Fibroblast of the aortic adventitia (primary cell): ENCODE data around the gene PSPH. TPM values are rescaled to one million over a fixed set of nuclear protein-coding genes. Genes with fewer than 3 reads are reported as not detected.

Experiments
- DNase-seq: peaks from one replicate; pipeline ENCODE4 v3.0.0-alpha.2; 2010; ENCODE audit warnings: low read depth
- H3K4me3 ChIP-seq: 2 replicates; pipeline ENCODE4 v1.5.1; 2011; ENCODE audit warnings: low read depth, mild to moderate bottlenecking, control low read depth, low read length, moderate library complexity
- CTCF ChIP-seq: IDR thresholded peaks from 2 replicates; pipeline ENCODE4 v1.5.1; 2011; ENCODE audit warnings: mild to moderate bottlenecking, low read length, control low read depth, inconsistent platforms; ENCODE audit not compliant: insufficient read depth
- total RNA-seq: library from RNA; depleted of rRNA; stranded (reverse); fragments of >200 nt; gene quantifications from 2 replicates; pipeline ENCODE4 v1.2.3, GENCODE V29; 2012; ENCODE audit warnings: low replicate concordance

The PSPH gene
- total RNA-seq, 1 donor: 84.3 TPM

- H3K4me3 ChIP-seq: no peak overlapping the region
- DNase-seq: no peak
- no peak for TF ChIP-seq CTCF
Measured at GRCh38 chr7:55970561-55970960, 80.7 kb downstream of the PSPH start.

DNA sequence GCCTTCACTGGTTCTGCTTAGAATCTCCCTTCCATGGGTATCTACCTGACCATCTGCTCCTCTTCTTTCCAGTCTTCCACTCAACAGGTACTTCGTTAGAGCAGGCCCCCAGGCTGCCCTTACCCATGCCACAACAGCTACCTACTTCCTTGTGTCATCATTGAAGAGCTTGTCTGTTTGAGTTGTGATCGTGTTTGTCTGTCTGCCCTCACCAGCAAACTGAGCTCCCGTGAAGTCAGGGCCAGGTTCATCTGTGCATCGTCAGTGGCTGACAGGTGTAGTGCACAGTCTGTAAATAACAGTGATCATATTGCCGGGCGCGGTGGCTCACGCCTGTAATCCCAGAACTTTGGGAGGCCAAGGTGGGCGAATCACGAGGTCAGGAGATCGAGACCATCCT lies 81.9 kb downstream of the PSPH start:
- TF ChIP-seq CTCF: no peak
- no peak for DNase-seq
- H3K4me3 ChIP-seq: no peak overlapping the region

- no peak for TF ChIP-seq CTCF
- no peak overlapping the region for H3K4me3 ChIP-seq
Measured at GRCh38 chr7:55966851-55967250, 84.4 kb downstream of the PSPH start.

DNA sequence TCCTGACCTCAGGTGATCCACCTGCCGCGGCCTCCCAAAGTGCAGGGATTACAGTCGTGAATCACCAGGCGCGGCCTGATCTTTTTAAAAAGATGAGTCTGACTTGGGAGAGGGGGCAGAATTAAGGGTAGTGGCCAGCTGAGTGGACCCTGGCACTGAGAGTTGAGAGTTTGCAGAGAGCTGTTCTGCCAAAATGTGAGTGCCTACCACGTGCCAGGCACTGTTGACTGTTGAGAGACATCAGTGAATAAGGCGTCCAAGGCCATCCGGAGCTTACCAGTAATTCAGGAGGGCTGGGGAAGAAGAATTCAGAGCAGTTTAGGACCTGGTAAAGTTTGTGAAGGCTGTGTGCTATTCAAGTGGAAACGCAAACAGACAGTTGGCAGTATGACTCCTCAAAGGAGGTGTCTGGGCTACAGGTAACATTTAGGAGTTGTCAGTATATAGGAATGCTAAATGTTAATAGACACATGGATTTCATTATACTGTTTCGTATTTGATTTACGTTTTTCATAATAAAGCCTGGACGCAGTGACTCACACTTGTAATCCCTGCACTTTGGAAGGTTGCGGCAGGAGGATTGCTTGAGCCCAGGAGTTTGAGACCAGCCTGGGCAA lies 85.3 kb downstream of the PSPH start:
- peak overlapping the region; percentile 5 for H3K4me3 ChIP-seq
- no peak for DNase-seq
- TF ChIP-seq CTCF: no peak

More at GRCh38 chr7:55966851-55967250, 84.4 kb downstream of the PSPH start:
- DNase-seq: no peak

DNA sequence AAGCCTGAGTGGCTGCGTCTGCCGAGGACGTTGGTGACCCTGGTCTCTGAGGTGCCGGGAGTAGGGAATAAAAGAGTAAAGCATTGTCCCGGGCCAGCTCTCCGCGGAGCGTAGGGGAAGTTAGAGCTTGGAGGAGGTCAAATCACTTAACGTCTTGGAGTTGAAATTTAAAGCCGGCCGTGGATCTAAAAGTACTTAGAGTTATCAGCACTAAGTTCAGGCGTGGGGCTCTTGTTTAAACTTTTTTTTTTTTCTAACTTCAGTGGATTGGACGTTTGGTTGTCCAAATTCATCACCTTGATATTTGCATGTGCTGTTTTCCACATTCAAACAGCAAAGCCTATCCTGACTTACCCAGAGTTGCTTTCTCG lies 86.2 kb downstream of the PSPH start:
- H3K4me3 ChIP-seq: peak overlapping the region; percentile 75
- peak; percentile 60 for DNase-seq
- no peak for TF ChIP-seq CTCF

GRCh38 chr7:55964261-55965099 lies 86.8 kb downstream of the PSPH start, which contains the start of gene NIPSNAP2:
Gene NIPSNAP2 (plus strand): TSS chr7:55964585. CDS start chr7:55964610, 25 bp downstream.
- H3K4me3 ChIP-seq: peak within 1 kb of the TSS; percentile 75
- DNase-seq: peak; percentile 46
- peak; percentile 38 for TF ChIP-seq CTCF
